ENCODE results near the gene AMER2.

Gene AMER2

GRCh38 chr13:25114220-25114619, 57.9 kb downstream of the AMER2 start:
- TF ChIP-seq, protein P1, sequence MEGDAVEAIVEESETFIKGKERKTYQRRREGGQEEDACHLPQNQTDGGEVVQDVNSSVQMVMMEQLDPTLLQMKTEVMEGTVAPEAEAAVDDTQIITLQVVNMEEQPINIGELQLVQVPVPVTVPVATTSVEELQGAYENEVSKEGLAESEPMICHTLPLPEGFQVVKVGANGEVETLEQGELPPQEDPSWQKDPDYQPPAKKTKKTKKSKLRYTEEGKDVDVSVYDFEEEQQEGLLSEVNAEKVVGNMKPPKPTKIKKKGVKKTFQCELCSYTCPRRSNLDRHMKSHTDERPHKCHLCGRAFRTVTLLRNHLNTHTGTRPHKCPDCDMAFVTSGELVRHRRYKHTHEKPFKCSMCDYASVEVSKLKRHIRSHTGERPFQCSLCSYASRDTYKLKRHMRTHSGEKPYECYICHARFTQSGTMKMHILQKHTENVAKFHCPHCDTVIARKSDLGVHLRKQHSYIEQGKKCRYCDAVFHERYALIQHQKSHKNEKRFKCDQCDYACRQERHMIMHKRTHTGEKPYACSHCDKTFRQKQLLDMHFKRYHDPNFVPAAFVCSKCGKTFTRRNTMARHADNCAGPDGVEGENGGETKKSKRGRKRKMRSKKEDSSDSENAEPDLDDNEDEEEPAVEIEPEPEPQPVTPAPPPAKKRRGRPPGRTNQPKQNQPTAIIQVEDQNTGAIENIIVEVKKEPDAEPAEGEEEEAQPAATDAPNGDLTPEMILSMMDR (IDR thresholded peaks at IDR 0.05; ENCODE audit: low read depth, low read length), result peak; percentile 96
- DNase-seq (ENCODE audit: low read depth, low spot score), result peak; percentile 76
- H3K4me3 ChIP-seq (ENCODE audit: low read depth, low read length), result no peak overlapping the region
- in situ Hi-C loops (cut with HindIII; ENCODE audit: low sequenced_read_pairs), result no loop called here

- in situ Hi-C loops (cut with HindIII; ENCODE audit: low sequenced_read_pairs), result no loop called here
- TF ChIP-seq, protein P1 (IDR thresholded peaks at IDR 0.05; ENCODE audit: low read depth, low read length), result no peak
Measured at GRCh38 chr13:25112695-25113255, 59.3 kb downstream of the AMER2 start.

More at GRCh38 chr13:25112695-25113255, 59.3 kb downstream of the AMER2 start:
- H3K4me3 ChIP-seq (ENCODE audit: low read depth, low read length), result no peak overlapping the region
- no peak for DNase-seq (ENCODE audit: low read depth, low spot score)
